Right lobe of liver (tissue), 4 donors: ENCODE data around the gene CD47.

Experiments
- POLR2A ChIP-seq: fragments of 450-650 bp; IDR thresholded peaks from one replicate; pipeline ENCODE4 v1.6.1; 2017; ENCODE audit warnings: antibody characterized with exemption, mild to moderate bottlenecking
- TF ChIP-seq, protein P1 (sequence below), 4 donors: fragments of 200-600 bp in 3 of 4; fragments of 450-650 bp in 1 of 4; IDR thresholded peaks; one replicate each; pipeline versions ENCODE4 v1.5.1 to v1.8.0; 2016 to 2022; ENCODE audit warnings: antibody characterized with exemption in 4 of 4, mild to moderate bottlenecking in 2 of 4
- donor health status: DM: no; HTN: no; CAD: no.
- donor health status: DM: no; HTN: no; CAD: no.
- donor health status: DM: no; HTN: yes; CAD: no.

DNA sequence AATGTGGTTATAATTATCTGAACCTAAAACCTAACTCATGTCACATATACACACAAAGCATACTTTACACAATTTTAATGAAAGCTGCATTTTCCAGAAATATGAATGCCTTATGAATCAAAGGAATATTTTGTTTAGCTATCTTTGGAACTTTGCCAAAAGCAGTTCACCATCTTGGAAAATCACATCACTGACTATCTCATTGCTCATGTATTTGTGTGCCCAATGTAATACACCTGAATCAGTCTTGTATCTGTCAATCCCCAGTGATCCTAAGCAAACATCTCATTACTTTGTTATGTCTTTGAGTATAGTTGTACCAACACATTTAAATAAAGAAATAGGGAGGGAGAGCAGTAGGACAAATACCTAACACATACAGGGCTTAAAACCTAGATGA, 15.6 kb upstream of the CD47 start:
- TF ChIP-seq POLR2A = no peak
- TF ChIP-seq, protein P1, sequence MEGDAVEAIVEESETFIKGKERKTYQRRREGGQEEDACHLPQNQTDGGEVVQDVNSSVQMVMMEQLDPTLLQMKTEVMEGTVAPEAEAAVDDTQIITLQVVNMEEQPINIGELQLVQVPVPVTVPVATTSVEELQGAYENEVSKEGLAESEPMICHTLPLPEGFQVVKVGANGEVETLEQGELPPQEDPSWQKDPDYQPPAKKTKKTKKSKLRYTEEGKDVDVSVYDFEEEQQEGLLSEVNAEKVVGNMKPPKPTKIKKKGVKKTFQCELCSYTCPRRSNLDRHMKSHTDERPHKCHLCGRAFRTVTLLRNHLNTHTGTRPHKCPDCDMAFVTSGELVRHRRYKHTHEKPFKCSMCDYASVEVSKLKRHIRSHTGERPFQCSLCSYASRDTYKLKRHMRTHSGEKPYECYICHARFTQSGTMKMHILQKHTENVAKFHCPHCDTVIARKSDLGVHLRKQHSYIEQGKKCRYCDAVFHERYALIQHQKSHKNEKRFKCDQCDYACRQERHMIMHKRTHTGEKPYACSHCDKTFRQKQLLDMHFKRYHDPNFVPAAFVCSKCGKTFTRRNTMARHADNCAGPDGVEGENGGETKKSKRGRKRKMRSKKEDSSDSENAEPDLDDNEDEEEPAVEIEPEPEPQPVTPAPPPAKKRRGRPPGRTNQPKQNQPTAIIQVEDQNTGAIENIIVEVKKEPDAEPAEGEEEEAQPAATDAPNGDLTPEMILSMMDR (IDR thresholded peaks at IDR 0.05) = no peak
